Right lobe of liver (tissue), 4 donors: Measurements from ENCODE around the gene GABARAPL2.

ENCODE experiments used
- POLR2A ChIP-seq: fragments of 450-650 bp; IDR thresholded peaks from one replicate; pipeline ENCODE4 v1.6.1; 2017; ENCODE audit warnings: antibody characterized with exemption, mild to moderate bottlenecking
- TF ChIP-seq, protein P1 (sequence below), 4 donors: fragments of 200-600 bp in 3 of 4; fragments of 450-650 bp in 1 of 4; IDR thresholded peaks; one replicate each; pipeline versions ENCODE4 v1.5.1 to v1.8.0; 2016 to 2022; ENCODE audit warnings: antibody characterized with exemption in 4 of 4, mild to moderate bottlenecking in 2 of 4
- donor health status: DM: no; HTN: no; CAD: no.
- donor health status: DM: no; HTN: no; CAD: no.
- donor health status: DM: no; HTN: yes; CAD: no.

DNA sequence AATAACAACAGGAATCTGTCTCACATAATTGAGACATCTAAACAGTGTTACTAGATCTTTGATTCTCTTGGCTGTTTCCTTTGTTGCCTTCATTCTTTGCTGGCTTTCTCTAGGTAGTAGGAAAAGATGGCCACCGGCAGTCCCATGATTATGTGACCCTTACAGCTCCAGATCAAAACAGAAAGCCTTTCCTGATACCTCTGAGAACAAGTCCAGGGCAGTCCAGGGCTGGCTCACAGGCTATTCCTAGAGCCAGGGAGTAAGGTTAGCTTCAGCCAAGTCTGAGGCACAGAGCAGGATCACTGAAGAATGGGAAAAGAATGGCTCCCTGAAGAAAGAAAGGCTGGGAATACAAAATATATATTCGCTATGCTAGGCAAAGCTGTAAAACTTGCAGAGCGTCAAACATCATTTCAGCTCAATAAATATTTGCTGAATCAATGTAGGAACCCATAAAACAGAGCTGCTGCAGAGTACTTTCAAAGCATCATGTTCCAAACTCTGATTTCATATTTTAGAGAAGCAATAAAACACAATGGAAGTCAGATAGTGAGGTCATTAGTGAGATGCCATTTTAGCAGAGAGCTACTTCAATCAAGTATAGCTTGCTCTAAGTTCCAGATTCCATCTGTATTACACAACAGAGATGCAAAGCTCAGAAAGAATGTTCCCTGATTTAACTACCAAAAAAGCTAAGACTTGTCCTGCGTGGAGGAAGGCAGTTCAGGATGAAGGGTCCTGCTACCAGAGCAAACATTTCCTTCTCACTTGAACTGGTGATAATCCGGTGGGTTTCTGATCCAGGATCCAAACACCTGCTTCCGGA, 33.5 kb downstream of the GABARAPL2 start:
- TF ChIP-seq, protein P1, sequence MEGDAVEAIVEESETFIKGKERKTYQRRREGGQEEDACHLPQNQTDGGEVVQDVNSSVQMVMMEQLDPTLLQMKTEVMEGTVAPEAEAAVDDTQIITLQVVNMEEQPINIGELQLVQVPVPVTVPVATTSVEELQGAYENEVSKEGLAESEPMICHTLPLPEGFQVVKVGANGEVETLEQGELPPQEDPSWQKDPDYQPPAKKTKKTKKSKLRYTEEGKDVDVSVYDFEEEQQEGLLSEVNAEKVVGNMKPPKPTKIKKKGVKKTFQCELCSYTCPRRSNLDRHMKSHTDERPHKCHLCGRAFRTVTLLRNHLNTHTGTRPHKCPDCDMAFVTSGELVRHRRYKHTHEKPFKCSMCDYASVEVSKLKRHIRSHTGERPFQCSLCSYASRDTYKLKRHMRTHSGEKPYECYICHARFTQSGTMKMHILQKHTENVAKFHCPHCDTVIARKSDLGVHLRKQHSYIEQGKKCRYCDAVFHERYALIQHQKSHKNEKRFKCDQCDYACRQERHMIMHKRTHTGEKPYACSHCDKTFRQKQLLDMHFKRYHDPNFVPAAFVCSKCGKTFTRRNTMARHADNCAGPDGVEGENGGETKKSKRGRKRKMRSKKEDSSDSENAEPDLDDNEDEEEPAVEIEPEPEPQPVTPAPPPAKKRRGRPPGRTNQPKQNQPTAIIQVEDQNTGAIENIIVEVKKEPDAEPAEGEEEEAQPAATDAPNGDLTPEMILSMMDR (IDR thresholded peaks at IDR 0.05): no peak
- TF ChIP-seq POLR2A: no peak
